GM12874 (cell line): Measurements from ENCODE around the gene S100A5.

Experiments
- CTCF ChIP-seq: IDR thresholded peaks from 2 replicates; pipeline ENCODE4 v1.5.1; 2011; ENCODE audit warnings: low read depth, mild to moderate bottlenecking, control low read depth, low read length, moderate library complexity; ENCODE audit not compliant: insufficient read depth

S100A5 gene

GRCh38 chr1:153578490-153578889 is 37.8 kb upstream of the S100A5 start:
- no peak for TF ChIP-seq CTCF

DNA sequence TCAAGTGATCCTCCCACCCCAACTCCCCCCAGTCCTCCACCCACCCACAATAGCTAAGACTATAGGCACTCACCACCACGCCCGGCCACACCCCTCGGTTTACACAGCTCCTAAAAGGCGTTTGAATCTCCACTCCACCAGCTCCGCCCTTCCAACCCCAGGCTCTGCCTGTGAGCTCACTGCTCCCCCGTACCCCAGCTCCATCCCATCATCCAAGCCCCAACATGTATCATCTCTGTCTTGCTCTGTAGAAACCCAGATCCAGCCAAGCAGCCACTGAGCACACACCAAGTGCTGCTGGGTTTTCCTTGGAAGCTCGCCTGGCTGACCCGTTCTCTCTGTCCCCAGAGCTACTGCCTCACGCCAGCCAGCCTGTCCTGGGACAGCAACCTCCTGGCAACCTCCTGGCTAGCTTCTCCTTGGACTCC is 36.9 kb upstream of the S100A5 start:
- no peak for TF ChIP-seq CTCF

DNA sequence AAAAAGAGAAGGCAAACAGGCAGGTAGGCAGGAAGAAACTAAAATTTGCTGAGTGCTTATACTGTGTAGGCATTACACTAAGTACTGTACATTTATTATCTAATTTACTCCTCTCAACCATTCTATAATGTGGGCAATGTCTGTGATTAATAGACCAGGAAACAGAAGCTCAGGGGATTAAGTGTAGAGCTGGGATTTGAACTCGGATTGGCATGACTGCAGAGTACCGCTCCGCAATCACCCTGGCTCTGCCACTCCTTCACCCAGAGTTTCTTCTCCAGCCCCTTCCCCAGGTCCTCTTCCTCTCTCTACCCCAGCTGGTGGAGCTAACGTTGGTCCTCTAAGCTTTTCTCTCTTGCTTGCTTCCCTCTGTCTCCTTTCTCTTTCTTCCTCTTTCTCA is 36.4 kb upstream of the S100A5 start:
- TF ChIP-seq CTCF, result no peak

DNA sequence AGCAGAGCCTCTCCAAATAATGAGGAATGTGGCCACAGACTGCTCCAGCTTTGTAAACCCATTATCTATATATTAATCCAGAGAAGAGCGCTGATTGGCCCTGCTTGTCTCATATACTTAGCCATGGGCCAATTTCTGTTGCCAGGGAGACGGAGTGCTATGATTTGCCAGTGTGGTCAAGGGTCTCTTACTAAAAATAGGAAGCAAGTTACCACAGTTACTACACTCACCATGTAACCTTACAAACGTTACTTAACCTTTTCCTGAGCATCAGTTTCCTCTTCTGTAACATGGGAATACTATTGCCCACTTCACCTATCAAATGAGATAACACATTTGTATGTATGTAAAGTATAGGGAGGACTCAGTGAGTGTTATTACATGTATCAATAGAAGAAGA is 32.6 kb upstream of the S100A5 start:
- TF ChIP-seq CTCF, result no peak

GRCh38 chr1:153572569-153573015 is 31.9 kb upstream of the S100A5 start:
- TF ChIP-seq CTCF, result peak; percentile 72

DNA sequence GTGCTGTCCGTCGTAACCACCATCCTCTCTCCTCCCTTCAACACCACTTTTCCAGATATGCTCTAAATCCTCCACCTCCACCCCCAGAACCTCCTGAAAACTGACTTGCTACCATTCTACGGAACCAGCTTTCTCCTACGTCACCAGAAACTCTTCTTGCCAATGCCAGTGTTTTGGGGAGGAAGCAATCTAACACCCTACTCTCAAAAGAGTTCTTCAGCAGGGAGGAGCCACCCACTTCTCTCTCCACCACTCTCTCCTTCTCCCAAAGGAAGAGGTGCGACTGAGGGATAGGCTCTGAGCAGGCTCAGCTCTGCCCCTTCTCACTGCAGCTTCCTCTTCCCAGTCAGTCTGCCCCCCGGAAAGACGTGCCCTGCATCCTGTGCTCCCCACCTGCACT is 31.0 kb upstream of the S100A5 start:
- TF ChIP-seq CTCF, result no peak

GRCh38 chr1:153570874-153571273 is 30.1 kb upstream of the S100A5 start:
- no peak for TF ChIP-seq CTCF

GRCh38 chr1:153569465-153569864 is 28.7 kb upstream of the S100A5 start:
- TF ChIP-seq CTCF, result no peak
